ENCODE results near the gene TCIRG1.

Gene TCIRG1

DNA sequence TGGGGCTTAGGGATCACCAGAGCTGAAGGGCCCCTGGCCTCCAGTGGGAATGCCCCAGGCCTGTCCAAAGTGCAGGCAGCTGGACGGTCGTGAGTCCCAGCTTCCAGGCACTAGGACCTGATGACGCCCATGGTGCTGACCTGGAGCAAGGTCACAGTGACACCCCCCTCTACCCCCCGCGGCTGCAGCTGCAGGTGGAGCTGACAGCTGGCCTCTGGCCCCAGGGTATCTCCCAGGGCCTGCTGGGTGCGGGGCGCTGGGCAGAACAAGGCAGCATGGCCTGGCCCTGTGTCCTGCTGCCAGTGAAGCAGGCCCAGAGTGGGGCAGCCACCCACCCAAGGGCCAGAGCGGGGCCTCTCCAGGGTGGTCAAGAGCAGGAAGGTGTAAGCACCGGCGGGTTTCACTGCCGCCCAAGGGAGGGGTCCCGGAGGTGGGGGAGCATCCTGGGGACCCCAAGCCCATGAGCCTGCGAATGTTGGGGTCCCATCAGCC is 553 bp upstream of the TCIRG1 start:
- no peak for DNase-seq

DNA sequence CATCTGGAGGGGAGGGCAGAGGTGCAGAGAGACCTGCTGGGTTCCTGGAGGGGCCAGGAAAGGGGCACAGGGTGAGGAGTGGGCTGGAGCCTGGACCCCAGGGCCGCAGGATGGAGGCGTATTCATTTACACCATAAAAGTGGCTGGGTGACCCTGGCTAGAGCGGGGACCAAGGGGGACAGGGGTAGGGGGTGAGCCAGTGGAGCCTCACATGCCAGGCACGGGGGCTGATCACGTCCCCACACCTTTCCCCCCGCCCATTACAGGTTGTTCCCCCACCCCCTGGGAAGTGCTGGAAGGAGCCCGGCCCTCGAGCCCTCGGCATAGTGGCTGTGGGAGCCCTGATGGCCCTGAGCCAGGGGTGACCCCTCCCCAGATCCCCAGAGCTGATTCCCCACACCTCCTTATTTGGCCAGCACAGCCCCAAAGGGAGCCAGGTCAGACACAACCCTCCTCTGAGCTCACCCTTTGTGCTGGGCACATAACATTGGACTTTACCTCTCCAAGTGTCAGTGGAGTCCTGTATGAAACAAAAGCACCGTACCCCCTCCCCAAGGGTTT is 781 bp downstream of the TCIRG1 start:
- no peak for DNase-seq

GRCh38 chr11:68040101-68040956 is 1.5 kb downstream of the TCIRG1 start:
- peak; percentile 56 for DNase-seq

DNA sequence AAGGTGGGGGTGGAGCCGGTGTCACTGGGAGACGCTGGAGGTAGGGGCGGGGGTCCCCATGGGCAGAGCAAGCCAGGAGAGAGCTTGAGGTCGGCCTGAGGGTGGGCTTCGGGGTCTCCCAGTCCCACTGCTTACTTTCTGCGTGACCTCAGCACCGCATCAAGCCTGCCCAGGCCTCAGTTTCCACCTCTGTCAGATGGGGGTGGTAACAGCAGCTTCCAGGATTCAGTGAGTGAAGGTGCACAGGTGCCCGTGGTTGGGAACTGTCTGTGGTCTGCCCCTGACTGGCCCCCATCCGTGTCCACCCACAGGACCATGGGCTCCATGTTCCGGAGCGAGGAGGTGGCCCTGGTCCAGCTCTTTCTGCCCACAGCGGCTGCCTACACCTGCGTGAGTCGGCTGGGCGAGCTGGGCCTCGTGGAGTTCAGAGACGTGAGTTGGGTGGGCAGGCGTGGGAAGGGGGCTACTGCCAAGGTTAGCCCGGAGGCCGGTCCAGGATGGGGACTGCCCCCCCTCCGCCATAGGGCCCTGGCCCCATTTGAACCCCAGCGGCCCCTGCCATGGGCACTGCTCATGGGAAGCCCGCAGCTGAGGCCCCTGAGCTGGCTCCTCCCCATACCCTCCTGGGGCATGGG is 2.2 kb downstream of the TCIRG1 start:
- no peak for DNase-seq

DNA sequence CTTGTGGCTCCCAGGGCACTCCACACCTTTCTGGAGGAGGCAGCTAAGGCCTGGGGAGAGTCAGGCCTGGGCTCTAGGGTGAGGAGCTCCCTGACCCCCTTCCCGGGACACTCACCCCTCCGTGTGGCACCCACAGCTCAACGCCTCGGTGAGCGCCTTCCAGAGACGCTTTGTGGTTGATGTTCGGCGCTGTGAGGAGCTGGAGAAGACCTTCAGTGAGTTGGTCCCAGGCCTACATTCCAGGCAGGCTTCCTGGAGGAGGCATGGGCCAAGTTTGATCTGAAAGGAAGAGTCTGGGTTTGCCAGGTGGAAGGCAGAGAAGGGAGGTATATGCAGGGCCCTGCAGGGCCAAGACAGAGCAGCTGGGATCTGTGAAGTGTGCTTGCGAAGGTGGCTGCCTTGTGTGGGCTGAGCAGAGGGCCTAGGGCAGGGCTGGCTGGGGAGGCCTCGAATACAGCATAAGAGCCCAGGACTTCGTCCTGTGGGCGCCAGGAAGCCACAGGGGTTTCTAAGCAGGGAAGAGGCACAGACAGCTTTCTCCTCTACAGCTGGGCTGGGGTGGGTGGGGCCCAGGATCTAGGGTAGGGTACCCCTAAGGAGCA is 2.9 kb downstream of the TCIRG1 start:
- DNase-seq: no peak

DNA sequence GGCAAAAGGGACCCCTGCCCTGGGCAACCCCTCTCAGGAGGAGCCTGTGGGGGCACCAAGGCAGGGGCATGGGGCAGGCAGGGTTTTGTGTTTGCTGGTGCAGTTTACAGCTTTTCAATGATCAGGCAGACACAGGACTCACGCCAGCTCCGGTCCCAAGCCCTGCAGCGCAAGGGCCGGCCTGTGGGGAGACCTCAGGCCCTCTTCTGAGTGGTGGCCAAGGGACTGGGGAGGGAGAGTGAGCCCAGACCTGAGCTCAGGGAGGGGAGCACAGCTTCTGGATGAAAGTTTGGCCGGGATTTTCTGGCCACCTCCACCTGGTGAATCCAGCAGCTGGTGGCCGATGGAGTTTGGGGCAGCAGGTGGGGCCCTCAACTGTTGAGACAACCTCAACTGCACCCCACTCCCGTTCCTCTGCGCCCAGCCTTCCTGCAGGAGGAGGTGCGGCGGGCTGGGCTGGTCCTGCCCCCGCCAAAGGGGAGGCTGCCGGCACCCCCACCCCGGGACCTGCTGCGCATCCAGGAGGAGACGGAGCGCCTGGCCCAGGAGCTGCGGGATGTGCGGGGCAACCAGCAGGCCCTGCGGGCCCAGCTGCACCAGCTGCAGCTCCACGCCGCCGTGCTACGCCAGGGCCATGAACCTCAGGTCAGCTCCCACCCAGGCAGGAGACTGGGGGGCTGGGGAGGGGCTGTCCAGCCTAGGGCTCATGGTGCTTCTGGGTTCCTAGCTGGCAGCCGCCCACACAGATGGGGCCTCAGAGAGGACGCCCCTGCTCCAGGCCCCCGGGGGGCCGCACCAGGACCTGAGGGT is 3.6 kb downstream of the TCIRG1 start:
- no peak for DNase-seq

DNA sequence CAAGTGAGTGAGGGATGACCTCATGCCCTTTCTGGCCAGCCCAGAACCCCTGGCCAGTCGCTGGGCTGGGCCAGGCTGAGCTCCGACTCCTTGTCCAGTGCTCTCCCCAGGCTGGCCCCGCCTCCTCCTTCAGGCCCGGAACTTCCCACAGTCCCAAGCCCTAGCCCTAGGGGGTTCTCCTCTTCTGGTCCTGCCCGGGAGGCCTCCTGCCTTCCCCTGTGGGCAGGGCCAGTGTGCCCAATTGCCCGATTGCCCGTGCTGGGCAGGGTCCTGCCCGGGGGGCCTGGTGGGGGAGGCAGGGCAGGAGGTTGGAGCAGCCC is 4.2 kb downstream of the TCIRG1 start:
- DNase-seq: no peak

DNA sequence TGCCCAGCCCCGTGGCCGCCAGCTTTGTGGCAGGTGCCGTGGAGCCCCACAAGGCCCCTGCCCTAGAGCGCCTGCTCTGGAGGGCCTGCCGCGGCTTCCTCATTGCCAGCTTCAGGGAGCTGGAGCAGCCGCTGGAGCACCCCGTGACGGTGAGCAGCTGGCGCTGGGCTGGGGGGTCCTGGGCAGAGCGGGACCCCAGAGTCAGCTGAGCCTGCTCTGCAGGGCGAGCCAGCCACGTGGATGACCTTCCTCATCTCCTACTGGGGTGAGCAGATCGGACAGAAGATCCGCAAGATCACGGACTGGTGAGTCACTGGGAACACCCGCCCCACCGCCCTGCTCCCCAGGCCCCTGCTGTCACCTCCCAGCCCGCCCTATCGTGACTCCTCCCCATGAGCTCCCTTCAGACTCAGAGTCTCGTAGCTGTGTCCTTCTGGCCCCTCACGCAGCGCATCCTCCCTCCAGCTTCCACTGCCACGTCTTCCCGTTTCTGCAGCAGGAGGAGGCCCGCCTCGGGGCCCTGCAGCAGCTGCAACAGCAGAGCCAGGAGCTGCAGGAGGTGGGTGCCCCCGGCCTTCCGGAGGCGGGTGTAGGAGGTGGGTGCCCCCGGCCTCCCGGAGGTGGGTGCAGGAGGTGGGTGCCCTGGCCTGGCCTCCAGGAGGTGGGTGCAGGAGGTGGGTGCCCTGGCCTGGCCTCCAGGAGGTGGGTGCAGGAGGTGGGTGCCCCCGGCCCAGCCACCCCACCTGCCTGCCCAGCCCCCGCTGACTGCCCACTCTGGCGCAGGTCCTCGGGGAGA is 4.7 kb downstream of the TCIRG1 start:
- DNase-seq: no peak

- DNase-seq: no peak
Observed at GRCh38 chr11:68044145-68044813, 5.5 kb downstream of the TCIRG1 start.

DNA sequence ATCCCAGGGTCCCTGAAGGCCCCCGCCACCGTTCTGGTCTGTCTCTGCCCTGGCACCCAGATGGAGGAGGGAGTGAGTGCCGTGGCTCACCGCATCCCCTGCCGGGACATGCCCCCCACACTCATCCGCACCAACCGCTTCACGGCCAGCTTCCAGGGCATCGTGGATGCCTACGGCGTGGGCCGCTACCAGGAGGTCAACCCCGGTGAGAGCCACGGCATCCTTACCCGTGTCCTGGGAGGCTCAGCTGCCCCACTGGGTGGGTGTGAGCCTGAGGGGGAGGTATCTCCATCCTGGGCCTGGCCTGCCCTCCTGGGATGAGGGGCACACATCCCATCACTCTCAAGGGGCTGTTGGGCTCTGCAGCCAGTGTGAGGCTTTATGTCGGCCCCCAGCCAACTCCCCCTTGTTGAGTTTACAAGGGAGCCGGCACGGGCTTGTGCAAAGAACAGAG is 6.1 kb downstream of the TCIRG1 start:
- DNase-seq: no peak

- no peak for DNase-seq
Observed at GRCh38 chr11:68047437-68048290, 8.8 kb downstream of the TCIRG1 start.

- DNase-seq: no peak
Observed at GRCh38 chr11:68048681-68049508, 10.1 kb downstream of the TCIRG1 start.

DNA sequence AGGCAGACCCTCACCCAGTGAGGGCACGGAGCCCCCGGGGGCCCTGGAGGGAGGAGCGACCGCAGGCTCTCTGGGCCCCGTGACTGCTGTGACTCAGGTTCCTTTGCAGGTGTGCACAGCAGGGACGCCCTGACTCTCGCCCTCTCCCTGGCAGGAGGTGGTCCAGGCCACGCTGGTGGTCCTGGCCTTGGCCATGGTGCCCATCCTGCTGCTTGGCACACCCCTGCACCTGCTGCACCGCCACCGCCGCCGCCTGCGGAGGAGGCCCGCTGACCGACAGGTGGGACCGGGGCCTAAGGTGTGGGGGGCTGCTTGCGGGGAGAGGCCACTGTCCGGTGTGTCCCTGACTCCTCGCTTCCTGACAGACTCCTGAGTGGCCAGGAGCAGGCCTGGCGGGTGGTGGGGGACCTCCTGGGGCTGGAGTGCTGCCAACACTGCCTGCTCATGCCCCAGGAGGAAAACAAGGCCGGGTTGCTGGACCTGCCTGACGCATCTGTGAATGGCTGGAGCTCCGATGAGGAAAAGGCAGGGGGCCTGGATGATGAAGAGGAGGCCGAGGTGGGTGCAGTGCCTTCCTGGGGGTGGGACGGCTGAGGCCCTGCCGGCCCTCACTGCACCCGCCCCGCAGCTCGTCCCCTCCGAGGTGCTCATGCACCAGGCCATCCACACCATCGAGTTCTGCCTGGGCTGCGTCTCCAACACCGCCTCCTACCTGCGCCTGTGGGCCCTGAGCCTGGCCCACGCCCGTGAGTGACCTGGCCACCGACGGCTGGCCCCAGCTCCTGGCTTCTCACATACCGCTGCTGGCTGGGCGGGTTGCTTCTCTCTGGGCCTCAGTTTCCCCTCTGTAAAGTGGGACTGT is 10.9 kb downstream of the TCIRG1 start:
- DNase-seq: no peak

DNA sequence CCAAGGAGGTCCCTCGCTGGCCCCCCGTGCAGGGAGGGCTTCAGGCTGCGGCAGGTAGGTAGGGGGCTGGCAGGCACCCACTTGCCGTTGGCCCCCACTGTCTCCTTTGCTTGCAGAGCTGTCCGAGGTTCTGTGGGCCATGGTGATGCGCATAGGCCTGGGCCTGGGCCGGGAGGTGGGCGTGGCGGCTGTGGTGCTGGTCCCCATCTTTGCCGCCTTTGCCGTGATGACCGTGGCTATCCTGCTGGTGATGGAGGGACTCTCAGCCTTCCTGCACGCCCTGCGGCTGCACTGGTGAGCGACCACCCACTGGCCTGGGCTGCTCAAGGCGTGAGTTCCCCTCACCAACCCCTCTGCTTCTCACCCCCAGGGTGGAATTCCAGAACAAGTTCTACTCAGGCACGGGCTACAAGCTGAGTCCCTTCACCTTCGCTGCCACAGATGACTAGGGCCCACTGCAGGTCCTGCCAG is 11.6 kb downstream of the TCIRG1 start:
- DNase-seq: no peak

GRCh38 chr11:68051191-68052136 is 12.6 kb downstream of the TCIRG1 start:
- DNase-seq: no peak

GRCh38 chr11:68052137-68052873 is 13.5 kb downstream of the TCIRG1 start:
- no peak for DNase-seq
